Choroid plexus epithelial cell (primary cell): ENCODE measurements around the gene NDUFS4.

Experiments used
- DNase-seq: peaks from one replicate; pipeline ENCODE4 v3.0.0-alpha.2; 2010; ENCODE audit warnings: low read depth
- H3K4me3 ChIP-seq: 2 replicates; pipeline ENCODE4 v1.5.1; 2011; ENCODE audit warnings: low read depth, mild to moderate bottlenecking, control low read depth, low read length, moderate library complexity
- CTCF ChIP-seq: conservative IDR thresholded peaks from 2 replicates; pipeline ENCODE4 v1.5.1; 2011; ENCODE audit warnings: low read depth, mild to moderate bottlenecking, control low read depth, inconsistent platforms, low read length, moderate library complexity

The NDUFS4 gene

GRCh38 chr5:53713978-53714666 is 153.7 kb downstream of the NDUFS4 start:
- TF ChIP-seq CTCF = no peak
- no peak overlapping the region for H3K4me3 ChIP-seq
- DNase-seq = peak; percentile 5

GRCh38 chr5:53714667-53715010 is 154.2 kb downstream of the NDUFS4 start:
- no peak for TF ChIP-seq CTCF
- no peak overlapping the region for H3K4me3 ChIP-seq
- no peak for DNase-seq

- no peak overlapping the region for H3K4me3 ChIP-seq
- no peak for DNase-seq
- TF ChIP-seq CTCF = no peak
These were observed 165.7 kb downstream of the NDUFS4 start for GRCh38 chr5:53726121-53726520.

- no peak for TF ChIP-seq CTCF
- no peak overlapping the region for H3K4me3 ChIP-seq
- DNase-seq = no peak
These were observed 170.5 kb downstream of the NDUFS4 start for GRCh38 chr5:53730943-53731342.
